ENCODE data around the gene MAGEB17. TPM values are rescaled to one million over a fixed set of nuclear protein-coding genes. Genes with fewer than 3 reads are reported as not detected.

MAGEB17 gene
- polyA plus RNA-seq, 1 experiment: not detected

GRCh38 chrX:16213961-16214360, 46.7 kb downstream of the MAGEB17 start:
- H3K36me3 ChIP-seq (ENCODE audit: control insufficient read depth, insufficient read depth, low read length): no peaks in the 10 kb centered on the region
- no peak for DNase-seq (ENCODE audit: low read depth)
- H3K4me3 ChIP-seq (ENCODE audit: low read depth, low read length): no peak overlapping the region
- ChIA-PET CTCF (interaction anchor here (0.6 kb wide), 1 partner anchor 899 kb away, joined by 3 read pairs; no protein-coding TSS in a partner anchor), POLR2A (interaction anchor here (0.6 kb wide), 1 partner anchor 429 kb away, joined by 4 read pairs; no protein-coding TSS in a partner anchor)
- TF ChIP-seq CTCF (IDR thresholded peaks at IDR 0.05; ENCODE audit: insufficient read depth, low read depth, low read length): no peak
- H3K27me3 ChIP-seq (ENCODE audit: control insufficient read depth, insufficient read depth, low read length): no peaks in the 10 kb centered on the region

- DNase-seq (ENCODE audit: low read depth): no peak
- no peak for TF ChIP-seq CTCF (IDR thresholded peaks at IDR 0.05; ENCODE audit: insufficient read depth, low read depth, low read length)
- H3K36me3 ChIP-seq (ENCODE audit: control insufficient read depth, insufficient read depth, low read length): no peaks in the 10 kb centered on the region
- no peaks in the 10 kb centered on the region for H3K27me3 ChIP-seq (ENCODE audit: control insufficient read depth, insufficient read depth, low read length)
- ChIA-PET POLR2A (no interaction called here), CTCF (no interaction called here)
- no peak overlapping the region for H3K4me3 ChIP-seq (ENCODE audit: low read depth, low read length)
These were observed 48.4 kb downstream of the MAGEB17 start for GRCh38 chrX:16215660-16216059.

Other genes with a start within 250 kb of the MAGEB17 start
- gene GRPR, start 43.9 kb upstream of the MAGEB17 start, polyA plus RNA-seq (2011; rRNA removed): 0.34 TPM in 2 replicates